NCI-H2171 (cell line): ENCODE results near the gene RGS3.

ENCODE experiments used
- DNase-seq: peaks from one replicate; lab custom pipeline; 2025; lab: John Stamatoyannopoulos, UW

Gene RGS3

GRCh38 chr9:113465599-113466140, 2.1 kb downstream of the RGS3 start:
- peak; percentile 7 for DNase-seq

- DNase-seq, result no peak
These were observed 3.7 kb downstream of the RGS3 start for GRCh38 chr9:113467183-113467582.

GRCh38 chr9:113468716-113469448, 5.4 kb downstream of the RGS3 start:
- no peak for DNase-seq

GRCh38 chr9:113471143-113471542, 7.6 kb downstream of the RGS3 start:
- DNase-seq, result no peak

- DNase-seq, result no peak
These were observed 8.0 kb downstream of the RGS3 start for GRCh38 chr9:113471566-113471965.

- no peak for DNase-seq
These were observed 8.7 kb downstream of the RGS3 start for GRCh38 chr9:113472199-113472598.

GRCh38 chr9:113474360-113475028, 11.0 kb downstream of the RGS3 start:
- DNase-seq, result no peak

- DNase-seq, result no peak
These were observed 11.5 kb downstream of the RGS3 start for GRCh38 chr9:113475031-113475430.

- DNase-seq, result no peak
These were observed 12.5 kb downstream of the RGS3 start for GRCh38 chr9:113475992-113476391.

GRCh38 chr9:113476511-113476916, 13.0 kb downstream of the RGS3 start:
- no peak for DNase-seq

GRCh38 chr9:113477058-113477457, 13.5 kb downstream of the RGS3 start:
- DNase-seq, result no peak

GRCh38 chr9:113477661-113478060, 14.1 kb downstream of the RGS3 start:
- no peak for DNase-seq

- no peak for DNase-seq
These were observed 15.7 kb downstream of the RGS3 start for GRCh38 chr9:113479174-113479621.

- no peak for DNase-seq
These were observed 17.1 kb downstream of the RGS3 start for GRCh38 chr9:113480612-113481011.

- DNase-seq, result no peak
These were observed 17.8 kb downstream of the RGS3 start for GRCh38 chr9:113481176-113481787.

- DNase-seq, result no peak
These were observed 18.8 kb downstream of the RGS3 start for GRCh38 chr9:113482341-113482740.

GRCh38 chr9:113482991-113483675, 19.6 kb downstream of the RGS3 start:
- DNase-seq, result no peak

GRCh38 chr9:113483676-113484257, 20.2 kb downstream of the RGS3 start:
- no peak for DNase-seq

GRCh38 chr9:113484258-113484730, 20.8 kb downstream of the RGS3 start:
- no peak for DNase-seq

GRCh38 chr9:113485761-113486115, 22.2 kb downstream of the RGS3 start:
- no peak for DNase-seq

GRCh38 chr9:113486327-113486726, 22.8 kb downstream of the RGS3 start:
- DNase-seq, result no peak

GRCh38 chr9:113488071-113488470, 24.5 kb downstream of the RGS3 start:
- no peak for DNase-seq
